Astrocyte of the spinal cord (primary cell): ENCODE data around the gene LBHD2.

Experiments used
- DNase-seq: peaks from one replicate; pipeline ENCODE4 v3.0.0; 2011; ENCODE audit warnings: low read depth, low spot score
- H3K4me3 ChIP-seq: 2 replicates; pipeline ENCODE4 v1.5.1; 2011; ENCODE audit warnings: low read depth, mild to moderate bottlenecking, low read length, moderate library complexity
- in situ Hi-C: cut with HindIII; loops from 2 replicates; pipeline ENCODE4 v1.10.0; 2017; ENCODE audit warnings: low sequenced_read_pairs
- TF ChIP-seq, protein P1 (sequence below): IDR thresholded peaks from 2 replicates; pipeline ENCODE4 v1.5.1; 2012; ENCODE audit warnings: low read depth, mild to moderate bottlenecking, low read length, inconsistent platforms

LBHD2 gene

DNA sequence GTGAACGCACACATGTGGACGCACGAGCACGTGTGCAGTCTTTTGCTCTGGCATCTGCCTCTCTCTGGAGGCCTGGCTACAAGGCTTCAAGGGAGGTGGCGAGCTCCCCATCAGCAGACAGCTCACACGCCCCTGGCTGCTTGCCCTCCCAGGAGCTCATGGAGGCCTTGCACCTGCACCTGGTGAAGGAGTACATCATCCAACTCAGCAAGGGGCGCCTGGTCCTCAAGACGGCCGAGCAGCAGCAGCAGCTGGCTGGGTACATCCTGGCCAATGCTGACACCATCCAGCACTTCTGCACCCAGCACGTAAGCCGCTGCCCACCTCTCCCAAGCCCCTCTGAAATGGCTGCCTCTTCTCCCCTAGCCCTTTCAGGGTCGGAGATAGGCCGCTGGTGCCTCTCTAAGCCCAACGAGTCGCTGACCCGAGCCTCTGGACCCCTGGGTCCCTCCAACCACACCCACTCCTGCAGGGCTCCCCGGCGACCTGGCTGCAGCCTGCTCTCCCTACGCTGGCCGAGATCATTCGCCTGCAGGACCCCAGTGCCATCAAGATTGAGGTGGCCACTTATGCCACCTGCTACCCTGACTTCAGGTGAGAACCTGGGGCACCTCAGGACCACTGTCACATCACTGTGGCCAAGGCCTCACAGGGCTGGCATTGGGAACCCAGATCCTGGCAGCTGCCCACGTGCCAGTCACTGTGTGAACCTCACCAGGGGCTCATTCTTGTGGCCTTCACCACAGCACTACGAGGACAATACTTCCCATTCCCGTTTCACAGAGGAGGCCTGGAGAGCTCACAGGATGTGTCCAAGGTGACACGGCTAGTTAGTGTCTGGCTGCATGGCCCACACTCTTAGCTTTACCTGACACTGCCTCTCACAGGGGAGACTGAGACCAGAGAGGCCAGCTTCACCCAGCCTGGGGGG, 49.5 kb downstream of the LBHD2 start:
- TF ChIP-seq, protein P1, sequence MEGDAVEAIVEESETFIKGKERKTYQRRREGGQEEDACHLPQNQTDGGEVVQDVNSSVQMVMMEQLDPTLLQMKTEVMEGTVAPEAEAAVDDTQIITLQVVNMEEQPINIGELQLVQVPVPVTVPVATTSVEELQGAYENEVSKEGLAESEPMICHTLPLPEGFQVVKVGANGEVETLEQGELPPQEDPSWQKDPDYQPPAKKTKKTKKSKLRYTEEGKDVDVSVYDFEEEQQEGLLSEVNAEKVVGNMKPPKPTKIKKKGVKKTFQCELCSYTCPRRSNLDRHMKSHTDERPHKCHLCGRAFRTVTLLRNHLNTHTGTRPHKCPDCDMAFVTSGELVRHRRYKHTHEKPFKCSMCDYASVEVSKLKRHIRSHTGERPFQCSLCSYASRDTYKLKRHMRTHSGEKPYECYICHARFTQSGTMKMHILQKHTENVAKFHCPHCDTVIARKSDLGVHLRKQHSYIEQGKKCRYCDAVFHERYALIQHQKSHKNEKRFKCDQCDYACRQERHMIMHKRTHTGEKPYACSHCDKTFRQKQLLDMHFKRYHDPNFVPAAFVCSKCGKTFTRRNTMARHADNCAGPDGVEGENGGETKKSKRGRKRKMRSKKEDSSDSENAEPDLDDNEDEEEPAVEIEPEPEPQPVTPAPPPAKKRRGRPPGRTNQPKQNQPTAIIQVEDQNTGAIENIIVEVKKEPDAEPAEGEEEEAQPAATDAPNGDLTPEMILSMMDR, result no peak
- H3K4me3 ChIP-seq, result no peak overlapping the region
- in situ Hi-C loops, result no loop called here
- DNase-seq, result no peak

DNA sequence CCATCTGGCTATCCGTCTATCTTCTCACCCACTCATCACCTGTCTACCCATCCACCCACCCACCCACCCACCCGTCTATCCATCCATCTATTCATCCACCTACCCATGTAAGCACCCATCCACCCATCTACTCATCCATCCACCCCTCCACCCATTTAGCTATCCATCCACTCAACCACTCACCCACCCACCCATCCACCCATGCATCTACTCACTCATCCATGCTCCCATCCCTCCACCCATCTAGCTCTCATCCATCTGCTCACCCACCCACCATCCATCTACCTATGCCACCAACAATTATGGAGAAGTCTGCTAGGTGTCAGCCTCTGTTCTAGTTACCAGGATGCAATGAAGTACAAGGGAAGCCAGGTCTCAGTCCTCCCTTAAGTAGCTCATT, 50.4 kb downstream of the LBHD2 start:
- no peak overlapping the region for H3K4me3 ChIP-seq
- DNase-seq, result no peak
- TF ChIP-seq, protein P1, result no peak
- in situ Hi-C loops, result no loop called here

DNA sequence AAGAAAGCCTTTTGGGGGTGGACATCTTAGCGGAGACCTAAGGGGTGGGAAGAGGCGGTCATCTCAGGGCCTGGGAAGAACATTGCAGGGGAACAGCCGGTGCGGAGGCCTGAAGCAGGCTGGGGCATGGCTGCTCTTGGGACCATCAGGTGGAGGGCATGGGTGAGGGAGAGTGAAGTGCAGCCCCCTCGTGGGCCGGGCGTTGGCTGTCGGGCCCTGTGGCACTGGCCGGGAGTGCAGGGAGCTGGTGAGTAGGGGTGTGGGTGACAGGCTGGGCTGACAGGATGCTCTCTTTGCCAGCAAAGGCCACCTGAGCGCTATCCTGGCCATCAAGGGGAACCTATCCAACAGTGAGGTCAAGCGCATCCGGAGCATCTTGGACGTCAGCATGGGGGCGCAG, 50.9 kb downstream of the LBHD2 start:
- TF ChIP-seq, protein P1, result no peak
- DNase-seq, result no peak
- in situ Hi-C loops, result no loop called here
- no peak overlapping the region for H3K4me3 ChIP-seq

DNA sequence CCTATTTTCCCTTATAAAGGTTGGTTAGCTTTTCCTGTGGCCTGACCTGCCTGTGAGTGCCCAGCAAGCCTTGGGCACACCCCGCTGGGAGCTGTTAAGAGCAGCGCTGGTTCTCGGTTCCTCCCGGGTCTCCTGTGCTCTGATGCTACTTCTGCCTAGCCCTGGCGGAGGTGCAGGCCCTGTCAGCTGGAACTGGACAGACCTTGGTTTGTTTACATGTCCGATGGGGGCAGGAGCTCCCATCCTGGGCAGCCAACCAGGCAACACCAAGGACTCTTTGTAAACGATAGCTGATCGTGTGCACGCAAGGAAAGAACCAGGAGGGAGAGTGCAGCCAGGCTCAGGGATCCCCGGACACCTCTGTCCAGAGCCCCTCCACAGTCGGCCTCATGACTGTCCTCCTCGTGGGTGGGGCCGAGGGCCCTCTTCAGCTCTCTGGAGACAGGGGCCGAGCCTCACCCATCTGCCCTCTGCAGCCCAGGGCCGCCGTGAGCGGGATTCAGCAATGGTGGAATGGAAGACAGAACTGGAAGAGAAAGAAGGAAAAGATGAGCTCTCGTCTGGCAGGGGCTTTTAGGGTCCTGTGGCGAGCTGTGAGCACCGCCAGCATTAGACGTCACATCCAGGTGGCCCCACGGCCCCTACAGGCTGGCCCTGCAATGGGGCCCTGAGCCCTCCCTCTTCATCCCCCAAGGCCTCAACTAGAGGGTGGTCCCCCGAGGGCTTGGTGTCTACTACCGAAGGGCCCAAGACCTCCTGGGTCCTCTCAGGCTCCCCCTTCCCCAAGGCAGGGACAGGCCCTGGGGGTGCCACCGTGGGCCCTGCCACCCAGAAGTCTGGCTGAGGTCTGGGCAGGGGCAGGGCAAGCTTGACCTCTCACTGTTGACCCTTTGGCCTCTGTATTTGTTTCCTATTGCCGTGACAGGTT, 51.6 kb downstream of the LBHD2 start:
- no peak overlapping the region for H3K4me3 ChIP-seq
- TF ChIP-seq, protein P1, result no peak
- in situ Hi-C loops, result no loop called here
- DNase-seq, result no peak

DNA sequence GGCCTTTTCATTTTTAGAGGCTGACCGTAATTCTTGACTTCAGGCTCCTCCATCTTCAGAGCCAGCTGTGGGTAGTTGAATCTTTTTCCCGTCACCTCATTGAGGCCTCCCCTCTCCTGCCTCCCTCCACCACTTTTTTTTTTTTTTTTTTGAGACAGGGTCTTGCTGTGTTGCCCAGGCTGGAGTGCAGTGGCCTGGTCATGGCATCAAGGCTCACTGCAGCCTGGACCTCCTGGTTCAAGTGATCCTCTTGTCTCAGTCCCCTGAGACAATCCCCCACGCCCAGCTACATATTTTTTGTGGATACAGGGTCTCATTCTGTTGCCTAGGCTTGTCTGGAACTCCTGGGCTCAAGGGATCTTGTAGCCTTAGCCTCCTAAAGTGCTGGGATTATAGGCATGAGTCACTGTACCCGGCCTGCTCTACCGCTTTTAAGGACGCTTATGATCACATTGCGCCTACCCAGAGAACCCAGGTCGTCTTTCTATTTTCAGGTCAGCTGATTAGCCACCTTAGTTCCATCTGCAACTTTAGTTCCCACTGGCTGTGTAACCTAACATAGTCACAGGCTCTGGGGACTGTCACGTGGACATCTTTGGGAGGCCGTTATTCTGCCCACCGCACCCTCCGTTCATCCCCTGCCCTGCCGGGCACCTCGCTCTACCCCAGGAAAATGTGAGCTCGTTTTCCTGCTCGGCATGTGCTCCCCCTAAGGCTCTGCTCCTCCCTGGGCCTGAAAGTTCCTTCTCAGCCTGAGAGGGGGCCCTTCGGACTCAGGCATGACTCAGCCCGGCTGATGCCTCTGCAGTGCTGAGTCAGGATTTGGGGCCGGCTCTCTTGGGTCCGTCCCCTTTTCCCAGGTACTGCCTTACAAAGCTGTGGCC, 52.6 kb downstream of the LBHD2 start:
- DNase-seq, result peak; percentile 46
- no peak overlapping the region for H3K4me3 ChIP-seq
- in situ Hi-C loops, result no loop called here
- TF ChIP-seq, protein P1, result peak; percentile 11
